SK-N-DZ (cell line): ENCODE results near the gene WWOX.

Source experiments
- DNase-seq: peaks from one replicate; pipeline ENCODE4 v3.0.0-alpha.2; 2015; ENCODE audit warnings: low spot score

The WWOX gene

GRCh38 chr16:78984324-78984723 lies 884.9 kb downstream of the WWOX start:
- DNase-seq, result no peak

DNA sequence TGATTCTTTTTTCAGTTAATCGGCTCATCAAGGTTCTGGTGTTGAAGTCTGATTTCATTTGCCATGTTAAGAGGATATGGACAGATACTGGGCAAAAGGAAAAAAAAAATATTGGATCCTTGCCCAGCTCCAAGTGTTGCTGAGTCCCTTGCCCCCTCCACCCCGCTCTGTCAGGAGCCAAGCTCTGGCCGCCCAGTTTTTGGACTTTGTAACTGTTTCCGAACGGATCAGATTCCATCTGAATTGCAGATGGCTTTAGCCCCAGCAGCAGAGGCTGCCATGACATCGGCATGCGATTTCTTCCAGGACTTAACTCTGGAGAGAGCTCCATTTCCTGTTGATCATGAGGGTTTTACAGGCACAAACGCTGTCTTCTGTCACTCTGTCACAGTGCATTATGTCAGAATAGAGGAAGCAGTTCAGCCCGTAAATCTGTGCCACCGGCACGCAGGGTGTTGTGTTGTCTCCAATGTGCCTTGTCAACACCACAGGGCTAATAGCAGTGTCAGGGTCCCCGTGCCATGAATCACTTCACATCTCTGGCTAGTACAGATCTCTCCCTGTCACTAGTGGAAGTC lies 885.5 kb downstream of the WWOX start:
- DNase-seq, result peak; percentile 80

- no peak for DNase-seq
Observed at GRCh38 chr16:78985716-78986605, 886.5 kb downstream of the WWOX start.

DNA sequence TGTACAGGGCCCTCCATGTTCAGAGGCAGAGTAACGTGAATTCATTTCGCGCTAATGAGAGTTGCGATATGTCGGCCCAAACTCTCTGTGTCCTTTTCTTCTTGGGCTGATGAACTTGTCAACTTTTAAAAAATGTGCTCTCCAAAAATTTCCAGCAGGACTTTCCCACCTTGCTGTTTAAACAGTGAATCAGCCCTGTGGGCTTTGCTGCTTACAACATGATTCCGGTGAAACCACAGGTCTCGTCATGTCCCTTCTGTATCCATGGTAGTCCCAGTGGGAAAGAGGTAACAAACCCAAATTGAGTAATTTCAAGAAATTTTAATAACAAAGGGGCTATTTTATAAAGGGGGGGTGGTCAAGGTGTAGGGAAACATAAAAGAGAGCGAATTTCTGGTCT lies 888.2 kb downstream of the WWOX start:
- no peak for DNase-seq

- DNase-seq, result peak; percentile 42
Observed at GRCh38 chr16:78988361-78988969, 889.0 kb downstream of the WWOX start.

GRCh38 chr16:78990309-78990701 lies 890.9 kb downstream of the WWOX start:
- DNase-seq, result peak; percentile 78

GRCh38 chr16:78992001-78992400 lies 892.5 kb downstream of the WWOX start:
- no peak for DNase-seq

DNA sequence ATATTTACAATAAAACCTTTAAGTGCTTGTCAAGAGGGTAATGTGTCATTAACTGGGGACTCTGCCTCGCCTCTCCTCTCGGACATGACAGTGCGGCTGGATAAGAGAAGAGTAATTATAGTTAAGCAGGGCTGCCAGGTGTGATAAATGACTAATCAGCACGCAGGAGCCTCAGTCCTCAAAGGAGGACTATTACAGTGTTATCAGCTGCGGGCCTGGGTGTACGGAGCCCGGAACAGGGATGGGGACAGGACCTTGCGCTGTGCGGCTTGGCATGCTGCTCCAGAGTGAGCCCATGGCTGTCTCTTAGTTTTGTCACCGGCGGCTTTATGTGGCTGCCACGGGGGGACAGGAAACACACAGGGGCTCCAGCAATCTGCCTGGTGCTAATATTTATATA lies 893.9 kb downstream of the WWOX start:
- no peak for DNase-seq

DNA sequence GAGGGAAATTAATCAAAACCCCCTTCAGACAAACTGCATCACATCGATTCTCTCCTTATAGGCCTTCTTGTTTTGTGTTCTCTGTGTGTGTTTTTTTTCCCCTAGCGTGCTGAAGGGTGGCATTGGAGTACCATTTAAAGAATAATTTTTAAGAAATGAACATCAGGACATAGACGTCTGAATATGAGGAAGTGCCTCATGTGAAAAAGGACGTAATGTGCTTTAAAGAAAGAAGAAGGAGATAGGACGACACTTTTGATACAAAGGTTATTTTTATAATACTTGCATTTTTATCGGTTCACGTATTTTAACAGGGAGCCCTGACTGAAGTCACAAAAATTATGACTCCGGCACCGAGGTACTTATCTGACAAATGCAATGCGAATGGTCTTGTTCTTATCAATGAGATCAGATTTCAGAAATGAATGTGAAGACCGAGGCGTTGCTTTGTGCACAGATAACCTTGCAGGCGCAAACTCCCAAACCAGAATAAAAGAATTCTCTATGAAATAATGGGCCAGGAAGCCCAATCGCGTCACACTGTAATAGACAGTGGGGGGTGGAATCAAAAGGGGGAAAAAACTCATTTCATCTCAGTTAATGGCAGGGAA lies 894.8 kb downstream of the WWOX start:
- DNase-seq, result no peak

GRCh38 chr16:78995441-78995840 lies 896.0 kb downstream of the WWOX start:
- DNase-seq, result no peak

GRCh38 chr16:78996790-78997189 lies 897.3 kb downstream of the WWOX start:
- no peak for DNase-seq

- no peak for DNase-seq
Observed at GRCh38 chr16:78998879-78999278, 899.4 kb downstream of the WWOX start.

GRCh38 chr16:79001156-79001967 lies 901.9 kb downstream of the WWOX start:
- no peak for DNase-seq

DNA sequence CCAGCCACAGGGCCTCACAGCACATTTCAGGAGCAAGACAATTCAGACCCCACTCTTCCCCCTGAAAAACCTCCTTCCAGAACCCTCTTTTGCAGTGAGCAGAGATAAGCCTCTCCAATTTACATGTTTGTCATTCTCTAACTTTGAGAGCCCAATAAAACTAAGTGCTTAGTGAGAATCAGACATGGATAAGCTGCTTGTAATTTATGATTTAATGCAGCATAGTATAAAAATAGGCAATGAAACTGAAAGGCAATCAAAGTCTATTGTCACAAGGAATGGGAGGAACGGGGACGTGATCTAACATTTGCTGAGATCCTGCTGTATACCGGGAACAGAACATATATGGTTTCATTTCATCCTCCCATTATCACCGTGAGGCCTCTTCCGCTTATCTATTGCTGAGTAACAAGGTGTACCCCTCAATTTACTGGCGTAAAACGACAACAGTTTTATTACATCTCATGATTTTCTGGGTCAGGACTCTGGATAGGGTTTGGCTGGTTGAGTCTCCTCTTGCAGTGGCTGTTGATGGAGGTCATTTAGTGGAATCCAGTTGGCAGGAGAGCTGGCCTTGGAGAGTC lies 903.7 kb downstream of the WWOX start:
- DNase-seq, result no peak

GRCh38 chr16:79004309-79004708 lies 904.9 kb downstream of the WWOX start:
- no peak for DNase-seq

DNA sequence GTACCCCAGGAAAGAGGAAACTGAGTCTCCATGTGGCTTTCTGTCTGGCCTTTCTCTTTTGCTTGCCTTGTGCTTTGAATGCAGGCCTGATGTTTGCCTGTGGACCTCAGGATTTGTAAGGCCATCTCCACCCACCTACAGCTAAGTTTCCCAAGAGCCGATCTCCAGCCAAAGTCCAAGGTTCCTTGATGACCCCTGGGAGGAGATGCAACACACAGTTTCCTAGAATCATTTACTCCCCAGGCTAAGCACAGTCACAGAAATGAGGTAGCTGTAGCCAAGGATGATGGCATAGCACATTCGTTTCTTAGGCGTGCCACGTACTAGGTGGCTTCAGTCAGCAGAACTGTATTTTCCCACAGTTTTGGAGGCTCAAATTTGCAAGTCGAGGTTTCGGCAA lies 905.6 kb downstream of the WWOX start:
- DNase-seq, result no peak

- DNase-seq, result no peak
Observed at GRCh38 chr16:79006206-79006605, 906.8 kb downstream of the WWOX start.

- no peak for DNase-seq
Observed at GRCh38 chr16:79006765-79007164, 907.3 kb downstream of the WWOX start.

DNA sequence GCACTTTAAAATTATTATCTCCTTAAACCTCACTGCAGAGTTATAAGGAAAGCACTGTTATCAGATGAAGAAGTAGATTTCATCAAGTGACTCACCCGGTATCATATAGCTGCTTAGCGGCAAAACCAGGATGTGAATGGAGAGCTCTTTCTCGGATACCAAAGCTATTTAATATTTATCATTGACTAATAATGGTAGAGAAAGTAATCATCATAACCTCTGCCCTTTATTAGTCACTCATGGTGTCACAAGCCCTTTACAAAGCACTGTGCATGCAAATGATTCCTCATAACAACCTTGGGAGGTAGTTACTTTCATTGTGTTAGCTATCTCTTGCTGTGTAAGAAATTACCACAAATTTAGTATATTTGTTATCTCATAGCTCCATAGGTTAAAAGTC lies 908.2 kb downstream of the WWOX start:
- DNase-seq, result no peak

DNA sequence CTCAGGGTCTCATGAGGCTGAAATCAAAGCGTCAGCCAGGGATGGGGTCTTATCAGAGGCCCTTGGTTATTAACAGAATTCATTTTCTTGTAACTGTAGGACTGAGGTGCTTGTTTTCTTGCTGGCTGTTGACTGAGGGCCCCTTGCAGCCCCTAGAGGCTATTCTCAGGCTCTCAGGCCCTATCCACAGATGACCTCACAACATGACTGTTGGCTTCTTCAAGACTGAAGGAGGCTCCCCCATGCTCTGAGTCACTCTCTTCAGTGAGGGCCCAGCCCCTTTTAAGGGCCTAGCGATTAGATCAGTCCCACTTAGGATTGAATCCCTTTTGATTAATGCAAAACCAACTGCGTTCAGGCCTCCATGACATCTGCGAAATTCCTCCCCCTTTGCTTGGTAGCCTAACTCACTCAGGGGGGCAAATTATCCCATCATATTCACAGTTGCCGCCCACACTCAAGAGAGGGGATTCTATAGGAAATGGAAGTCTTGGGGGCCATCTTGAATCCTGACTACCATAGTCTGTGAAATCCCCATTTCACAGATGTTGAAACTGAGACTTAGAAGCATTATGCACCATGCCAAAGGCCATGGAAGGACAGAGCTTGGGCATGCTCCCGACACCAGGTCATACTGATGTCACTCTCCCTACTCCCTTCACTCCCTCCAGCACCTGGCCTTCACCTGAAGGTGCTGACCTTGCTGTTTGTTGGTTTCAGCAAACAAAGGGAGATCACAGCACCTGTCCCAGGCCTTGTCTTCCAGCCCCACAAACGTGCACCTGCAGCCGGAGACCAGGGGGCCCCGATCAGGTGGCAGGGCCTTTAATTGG lies 908.8 kb downstream of the WWOX start:
- no peak for DNase-seq
